Gastrocnemius medialis (tissue), 4 donors: Measurements from ENCODE around the gene ST8SIA6. TPM values are rescaled to one million over a fixed set of nuclear protein-coding genes. Genes with fewer than 3 reads are reported as not detected.

Source experiments
- ATAC-seq, 2 donors: fragments of 150-250 bp; one replicate each; pipeline ENCODE4 v1.9.1; 2016
- DNase-seq, 2 donors: peaks; one replicate each; pipeline ENCODE4 v3.0.0-alpha.2; 2019
- H3K27ac ChIP-seq, 4 donors: fragments of 200-600 bp; sonication (generic); 1 replicate in 1 of 4; 2 replicates in 3 of 4; pipeline ENCODE4 v1.5.1; 2016 to 2018; ENCODE audit warnings: mild to moderate bottlenecking in 2 of 4, moderate library complexity in 1 of 4
- H3K27me3 ChIP-seq, 3 donors: fragments of 200-600 bp; sonication (generic) in 2 of 3; 1 replicate in 1 of 3; 2 replicates in 2 of 3; pipeline versions ENCODE4 v1.5.1 to v1.6.0; 2016 to 2019; ENCODE audit warnings: mild to moderate bottlenecking in 1 of 3, moderate library complexity in 1 of 3
- H3K36me3 ChIP-seq, 2 donors: fragments of 200-600 bp; sonication (generic) in 1 of 2; one replicate each; pipeline ENCODE4 v1.5.1; 2017 to 2018
- H3K4me1 ChIP-seq, 2 donors: fragments of 200-600 bp; sonication (generic) in 1 of 2; one replicate each; pipeline ENCODE4 v1.5.1; 2016 to 2017; ENCODE audit warnings: mild to moderate bottlenecking in 2 of 2
- H3K4me3 ChIP-seq, 4 donors: fragments of 200-600 bp; sonication (generic) in 3 of 4; 1 replicate in 1 of 4; 2 replicates in 3 of 4; pipeline ENCODE4 v1.5.1; 2016 to 2019; ENCODE audit warnings: mild to moderate bottlenecking in 2 of 4
- H3K9me3 ChIP-seq, 3 donors: fragments of 200-600 bp; sonication (generic) in 2 of 3; 1 replicate in 1 of 3; 2 replicates in 2 of 3; pipeline ENCODE4 v1.5.1; 2016 to 2019
- POLR2A ChIP-seq, 2 donors: fragments of 450-650 bp; IDR thresholded peaks; one replicate each; pipeline ENCODE4 v1.6.1; 2017; ENCODE audit warnings: antibody characterized with exemption in 2 of 2, mild to moderate bottlenecking in 2 of 2, moderate library complexity in 2 of 2
- in situ Hi-C, 4 donors: fragments of 200-750 bp; cut with MboI; loops; one replicate each; pipeline versions ENCODE4 v1.15.0 to v1.8.0; 2017; ENCODE audit warnings: low sequenced_read_pairs in 4 of 4
- intact Hi-C: fragments of 100-400 bp; cut with DNase I; formaldehyde crosslinking; loops from one replicate; pipeline ENCODE4 v1.15.1; 2023; ENCODE audit warnings: low total_unique reads
- total RNA-seq, 4 donors: library from RNA; depleted of rRNA; stranded (reverse); fragments of >200 nt; gene quantifications; one replicate each; pipeline versions ENCODE4 v1.1.0 to v1.2.3, GENCODE V29; 2016
- TF ChIP-seq, protein P1 (sequence below), 5 experiments: fragments of 450-650 bp in 3 of 5; fragments of 200-600 bp in 2 of 5; sonication (generic) in 2 of 5; IDR thresholded peaks in 4 of 5; conservative IDR thresholded peaks in 1 of 5; 1 replicate in 4 of 5; 2 replicates in 1 of 5; pipeline ENCODE4 v1.5.1; 2016 to 2019; ENCODE audit warnings: antibody characterized with exemption in 5 of 5, mild to moderate bottlenecking in 3 of 5, moderate library complexity in 3 of 5

Gene ST8SIA6
- total RNA-seq, 4 donors from 2014 or later = 0.27 to 0.66 (median 0.44) TPM

GRCh38 chr10:17455015-17455520 is 673 bp upstream of the ST8SIA6 start:
- Histone ChIP-seq H3K9me3 (no peaks in the 10 kb centered on the region), H3K27ac (no peak overlapping the region), H3K4me3 (peak overlapping the region in 2 of 4 donors; percentile 48 to 49), H3K36me3 (no peaks in the 10 kb centered on the region), H3K27me3 (peaks cover 14 to 23% (median 21%) of the 10 kb centered on the region in 3 donors), H3K4me1 (no peaks in the 10 kb centered on the region)
- intact Hi-C loops = loop anchor here (10.0 kb wide), 1 partner anchor 110 kb away; no protein-coding TSS in a partner anchor
- TF ChIP-seq, protein P1, sequence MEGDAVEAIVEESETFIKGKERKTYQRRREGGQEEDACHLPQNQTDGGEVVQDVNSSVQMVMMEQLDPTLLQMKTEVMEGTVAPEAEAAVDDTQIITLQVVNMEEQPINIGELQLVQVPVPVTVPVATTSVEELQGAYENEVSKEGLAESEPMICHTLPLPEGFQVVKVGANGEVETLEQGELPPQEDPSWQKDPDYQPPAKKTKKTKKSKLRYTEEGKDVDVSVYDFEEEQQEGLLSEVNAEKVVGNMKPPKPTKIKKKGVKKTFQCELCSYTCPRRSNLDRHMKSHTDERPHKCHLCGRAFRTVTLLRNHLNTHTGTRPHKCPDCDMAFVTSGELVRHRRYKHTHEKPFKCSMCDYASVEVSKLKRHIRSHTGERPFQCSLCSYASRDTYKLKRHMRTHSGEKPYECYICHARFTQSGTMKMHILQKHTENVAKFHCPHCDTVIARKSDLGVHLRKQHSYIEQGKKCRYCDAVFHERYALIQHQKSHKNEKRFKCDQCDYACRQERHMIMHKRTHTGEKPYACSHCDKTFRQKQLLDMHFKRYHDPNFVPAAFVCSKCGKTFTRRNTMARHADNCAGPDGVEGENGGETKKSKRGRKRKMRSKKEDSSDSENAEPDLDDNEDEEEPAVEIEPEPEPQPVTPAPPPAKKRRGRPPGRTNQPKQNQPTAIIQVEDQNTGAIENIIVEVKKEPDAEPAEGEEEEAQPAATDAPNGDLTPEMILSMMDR (IDR thresholded peaks at IDR 0.05 in 4 of 5, conservative IDR thresholded peaks at IDR 0.05 in 1 of 5) = no peak
- no peak for TF ChIP-seq POLR2A (IDR thresholded peaks at IDR 0.05)
- ATAC-seq (no peak), DNase-seq (no peak)
- in situ Hi-C loops = no loop called here

GRCh38 chr10:17453373-17454091 is 863 bp downstream of the ST8SIA6 start:
- peaks cover 0 to 4% (median 0%) of the 10 kb centered on the region in 3 donors for H3K9me3 ChIP-seq
- in situ Hi-C loops (no loop called here), intact Hi-C loops (loop anchor here (10.0 kb wide), 1 partner anchor 111 kb away; no protein-coding TSS in a partner anchor)
- no peaks in the 10 kb centered on the region for H3K36me3 ChIP-seq
- H3K27me3 ChIP-seq = peaks cover 14 to 23% (median 21%) of the 10 kb centered on the region in 3 donors
- H3K4me3 ChIP-seq = peak overlapping the region; percentile 39 to 56 (median 46)
- H3K4me1 ChIP-seq = no peaks in the 10 kb centered on the region
- ATAC-seq = peak in 1 of 2 donors; percentile 54
- H3K27ac ChIP-seq = peak overlapping the region in 1 of 4 donors; percentile 19
- no peak for DNase-seq
- TF ChIP-seq POLR2A (IDR thresholded peaks at IDR 0.05) = no peak
- TF ChIP-seq, protein P1 (IDR thresholded peaks at IDR 0.05 in 4 of 5, conservative IDR thresholded peaks at IDR 0.05 in 1 of 5) = no peak

DNA sequence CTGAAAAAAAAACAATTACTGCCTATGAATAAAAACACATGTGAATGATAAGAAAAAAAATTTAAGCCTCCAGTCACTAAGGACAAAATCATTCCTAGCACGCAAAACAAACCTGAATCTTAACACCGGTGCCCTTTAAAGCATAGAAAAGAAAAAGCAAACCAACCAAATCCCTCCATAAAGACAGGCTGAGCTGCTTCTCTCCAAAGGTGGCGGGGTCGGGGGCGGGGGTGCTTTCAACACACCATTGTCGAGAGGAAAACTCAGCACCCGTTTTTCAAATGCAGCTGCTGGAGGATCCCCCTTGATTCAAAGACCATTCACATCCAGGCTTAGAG is 1.4 kb downstream of the ST8SIA6 start:
- TF ChIP-seq POLR2A (IDR thresholded peaks at IDR 0.05) = no peak
- TF ChIP-seq, protein P1 (IDR thresholded peaks at IDR 0.05 in 4 of 5, conservative IDR thresholded peaks at IDR 0.05 in 1 of 5) = no peak
- peak overlapping the region; percentile 39 to 56 (median 46) for H3K4me3 ChIP-seq
- no peaks in the 10 kb centered on the region for H3K4me1 ChIP-seq
- intact Hi-C loops = loop anchor here (10.0 kb wide), 1 partner anchor 112 kb away; no protein-coding TSS in a partner anchor
- ATAC-seq (no peak), DNase-seq (no peak)
- in situ Hi-C loops = no loop called here
- no peaks in the 10 kb centered on the region for H3K36me3 ChIP-seq
- H3K9me3 ChIP-seq = peaks cover 0 to 9% (median 0%) of the 10 kb centered on the region in 3 donors
- H3K27me3 ChIP-seq = peaks cover 14 to 23% (median 21%) of the 10 kb centered on the region in 3 donors
- peak overlapping the region in 1 of 4 donors; percentile 19 for H3K27ac ChIP-seq

- H3K4me1 ChIP-seq = no peaks in the 10 kb centered on the region
- no peak overlapping the region for H3K4me3 ChIP-seq
- ATAC-seq (no peak), DNase-seq (no peak)
- no peak for TF ChIP-seq POLR2A (IDR thresholded peaks at IDR 0.05)
- TF ChIP-seq, protein P1 (IDR thresholded peaks at IDR 0.05 in 4 of 5, conservative IDR thresholded peaks at IDR 0.05 in 1 of 5) = no peak
- intact Hi-C loops (loop anchor here (10.0 kb wide), 1 partner anchor 113 kb away; no protein-coding TSS in a partner anchor), in situ Hi-C loops (no loop called here)
- H3K27me3 ChIP-seq = peaks cover 14 to 23% (median 21%) of the 10 kb centered on the region in 3 donors
- no peaks in the 10 kb centered on the region for H3K36me3 ChIP-seq
- H3K9me3 ChIP-seq = peaks cover 0 to 9% (median 0%) of the 10 kb centered on the region in 3 donors
- no peak overlapping the region for H3K27ac ChIP-seq
These were observed 2.1 kb downstream of the ST8SIA6 start for GRCh38 chr10:17452060-17452841.
